ENCODE data around the gene SYNPR.

Gene SYNPR

GRCh38 chr3:63355809-63356208 is 77.7 kb downstream of the SYNPR start:
- no peak overlapping the region for H3K4me3 ChIP-seq (ENCODE audit: low read depth, low read length)
- no peak for DNase-seq (ENCODE audit: low read depth)
- TF ChIP-seq MYC (IDR thresholded peaks at IDR 0.05; ENCODE audit: low read depth, low read length) = no peak

DNA sequence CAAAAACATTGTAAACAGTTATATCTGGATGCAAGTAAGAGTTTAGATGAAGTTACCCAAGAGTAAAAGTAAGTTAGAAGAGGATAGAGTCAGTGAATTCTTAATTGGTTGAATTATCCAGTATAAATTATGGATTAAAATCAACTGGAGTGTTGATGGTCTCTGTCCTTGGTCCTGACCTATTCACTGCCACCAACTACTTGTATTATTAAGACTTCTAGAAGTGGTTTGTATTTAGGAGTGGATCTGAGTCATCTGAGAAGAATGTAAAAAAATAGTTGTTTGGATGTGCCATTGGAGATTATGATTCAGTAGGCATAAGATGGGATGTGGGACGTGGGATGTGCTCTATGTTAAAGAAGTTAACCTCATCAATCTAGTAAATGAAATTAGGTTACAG is 86.4 kb downstream of the SYNPR start:
- DNase-seq (ENCODE audit: low read depth) = peak; percentile 7
- TF ChIP-seq, protein P1, sequence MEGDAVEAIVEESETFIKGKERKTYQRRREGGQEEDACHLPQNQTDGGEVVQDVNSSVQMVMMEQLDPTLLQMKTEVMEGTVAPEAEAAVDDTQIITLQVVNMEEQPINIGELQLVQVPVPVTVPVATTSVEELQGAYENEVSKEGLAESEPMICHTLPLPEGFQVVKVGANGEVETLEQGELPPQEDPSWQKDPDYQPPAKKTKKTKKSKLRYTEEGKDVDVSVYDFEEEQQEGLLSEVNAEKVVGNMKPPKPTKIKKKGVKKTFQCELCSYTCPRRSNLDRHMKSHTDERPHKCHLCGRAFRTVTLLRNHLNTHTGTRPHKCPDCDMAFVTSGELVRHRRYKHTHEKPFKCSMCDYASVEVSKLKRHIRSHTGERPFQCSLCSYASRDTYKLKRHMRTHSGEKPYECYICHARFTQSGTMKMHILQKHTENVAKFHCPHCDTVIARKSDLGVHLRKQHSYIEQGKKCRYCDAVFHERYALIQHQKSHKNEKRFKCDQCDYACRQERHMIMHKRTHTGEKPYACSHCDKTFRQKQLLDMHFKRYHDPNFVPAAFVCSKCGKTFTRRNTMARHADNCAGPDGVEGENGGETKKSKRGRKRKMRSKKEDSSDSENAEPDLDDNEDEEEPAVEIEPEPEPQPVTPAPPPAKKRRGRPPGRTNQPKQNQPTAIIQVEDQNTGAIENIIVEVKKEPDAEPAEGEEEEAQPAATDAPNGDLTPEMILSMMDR (IDR thresholded peaks at IDR 0.05; ENCODE audit: low read depth, low read length) = no peak
- TF ChIP-seq MYC (IDR thresholded peaks at IDR 0.05; ENCODE audit: low read depth, low read length) (no peak), POLR2A (IDR thresholded peaks at IDR 0.05; ENCODE audit: extremely low read depth, insufficient read length) (no peak)
- TF ChIP-seq, protein P2, sequence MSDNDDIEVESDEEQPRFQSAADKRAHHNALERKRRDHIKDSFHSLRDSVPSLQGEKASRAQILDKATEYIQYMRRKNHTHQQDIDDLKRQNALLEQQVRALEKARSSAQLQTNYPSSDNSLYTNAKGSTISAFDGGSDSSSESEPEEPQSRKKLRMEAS (IDR thresholded peaks at IDR 0.05; ENCODE audit: low read depth, low read length) = no peak
- H3K4me3 ChIP-seq (ENCODE audit: low read depth, low read length) = no peak overlapping the region

- no peak for TF ChIP-seq POLR2A (IDR thresholded peaks at IDR 0.05; ENCODE audit: extremely low read depth, insufficient read length)
- TF ChIP-seq, protein P1 (IDR thresholded peaks at IDR 0.05; ENCODE audit: low read depth, low read length) = peak; percentile 22
- TF ChIP-seq, protein P2 (IDR thresholded peaks at IDR 0.05; ENCODE audit: low read depth, low read length) = no peak
- peak; percentile 10 for DNase-seq (ENCODE audit: low read depth)
- no peak overlapping the region for H3K4me3 ChIP-seq (ENCODE audit: low read depth, low read length)
Measured at GRCh38 chr3:63364910-63365309, 86.8 kb downstream of the SYNPR start.

DNA sequence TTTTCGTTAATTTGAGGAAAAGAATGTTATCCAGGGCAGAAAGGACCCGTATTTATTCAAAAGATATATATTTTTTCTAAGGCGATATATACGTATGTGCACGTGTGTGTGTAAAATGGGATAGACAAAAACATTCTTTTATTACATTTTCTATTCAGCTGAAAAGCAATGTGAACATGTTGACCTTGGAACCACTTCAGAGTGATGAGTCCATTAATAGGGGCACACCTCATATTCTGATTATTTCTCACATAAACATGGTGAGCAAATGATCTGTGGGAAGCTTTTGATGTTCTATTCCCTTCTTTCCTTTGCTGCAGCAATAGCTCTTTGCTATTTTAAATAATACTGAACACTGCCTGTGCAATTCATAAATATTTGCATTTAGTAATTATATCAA is 87.6 kb downstream of the SYNPR start:
- TF ChIP-seq, protein P1 (IDR thresholded peaks at IDR 0.05; ENCODE audit: low read depth, low read length) = no peak
- TF ChIP-seq, protein P2 (IDR thresholded peaks at IDR 0.05; ENCODE audit: low read depth, low read length) = no peak
- TF ChIP-seq POLR2A (IDR thresholded peaks at IDR 0.05; ENCODE audit: extremely low read depth, insufficient read length) = no peak
- no peak for TF ChIP-seq MYC (IDR thresholded peaks at IDR 0.05; ENCODE audit: low read depth, low read length)
- no peak for DNase-seq (ENCODE audit: low read depth)
- no peak overlapping the region for H3K4me3 ChIP-seq (ENCODE audit: low read depth, low read length)

- TF ChIP-seq, protein P2 (IDR thresholded peaks at IDR 0.05; ENCODE audit: low read depth, low read length) = no peak
- TF ChIP-seq, protein P1 (IDR thresholded peaks at IDR 0.05; ENCODE audit: low read depth, low read length) = no peak
- no peak for TF ChIP-seq MYC (IDR thresholded peaks at IDR 0.05; ENCODE audit: low read depth, low read length)
- no peak for TF ChIP-seq POLR2A (IDR thresholded peaks at IDR 0.05; ENCODE audit: extremely low read depth, insufficient read length)
- H3K4me3 ChIP-seq (ENCODE audit: low read depth, low read length) = no peak overlapping the region
- no peak for DNase-seq (ENCODE audit: low read depth)
Measured at GRCh38 chr3:63370094-63370493, 92.0 kb downstream of the SYNPR start.

DNA sequence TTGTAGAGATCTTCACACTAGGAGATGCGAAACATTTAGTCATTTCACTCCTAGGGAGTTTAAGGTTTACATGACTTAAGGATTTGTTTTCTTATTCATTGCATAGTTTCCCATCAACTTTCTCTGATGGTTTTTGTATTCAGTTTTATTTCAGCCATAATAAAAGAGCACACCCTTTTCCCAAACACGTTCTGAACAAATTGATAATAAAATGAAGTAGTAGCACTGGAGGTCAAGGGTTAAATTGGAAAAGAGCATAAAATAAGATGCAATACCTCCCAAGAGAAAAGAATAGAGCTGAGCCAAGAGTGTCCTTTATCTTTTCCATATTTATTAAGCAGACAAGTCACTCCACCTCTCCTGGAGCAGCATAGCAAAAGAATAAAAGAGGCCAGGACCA is 104.9 kb downstream of the SYNPR start:
- no peak overlapping the region for H3K4me3 ChIP-seq (ENCODE audit: low read depth, low read length)
- DNase-seq (ENCODE audit: low read depth) = no peak
- TF ChIP-seq, protein P2 (IDR thresholded peaks at IDR 0.05; ENCODE audit: low read depth, low read length) = no peak
- no peak for TF ChIP-seq MYC (IDR thresholded peaks at IDR 0.05; ENCODE audit: low read depth, low read length)
- TF ChIP-seq, protein P1 (IDR thresholded peaks at IDR 0.05; ENCODE audit: low read depth, low read length) = no peak
- TF ChIP-seq POLR2A (IDR thresholded peaks at IDR 0.05; ENCODE audit: extremely low read depth, insufficient read length) = no peak

All from NB4 (cell line).